GM12878 (cell line): ENCODE data around the gene FAM241A. TPM values are rescaled to one million over a fixed set of nuclear protein-coding genes. Genes with fewer than 3 reads are reported as not detected.

ENCODE experiments used
- CBFB ChIP-seq: IDR thresholded peaks from 2 replicates; pipeline ENCODE4 v1.6.1; 2016; ENCODE audit warnings: antibody characterized with exemption, low read depth
- LARP7 ChIP-seq: fragments of 450-650 bp; IDR thresholded peaks from 2 replicates; pipeline ENCODE4 v1.6.1; 2017; ENCODE audit warnings: mild to moderate bottlenecking
- MXI1 ChIP-seq: fragments of 150-350 bp; IDR thresholded peaks from 2 replicates; pipeline ENCODE4 v1.6.1; 2011; ENCODE audit warnings: low read depth, mild to moderate bottlenecking, inconsistent platforms, low read length, improper control_type of control experiment
- NR2C1 ChIP-seq: fragments of 450-650 bp; IDR thresholded peaks from 2 replicates; pipeline ENCODE4 v1.6.1; 2017; ENCODE audit warnings: antibody characterized with exemption, mild to moderate bottlenecking, moderate library complexity
- RAD21 ChIP-seq: IDR thresholded peaks from 2 replicates; pipeline ENCODE4 v1.6.1; 2011; ENCODE audit warnings: mild to moderate bottlenecking, low read depth, low read length, moderate library complexity; ENCODE audit not compliant: insufficient read depth
- RAD51 ChIP-seq: fragments of 450-650 bp; IDR thresholded peaks from 2 replicates; pipeline ENCODE4 v1.6.1; 2016; ENCODE audit warnings: moderate library complexity, mild to moderate bottlenecking, inconsistent platforms
- ZSCAN29 ChIP-seq: fragments of 450-650 bp; IDR thresholded peaks from 2 replicates; pipeline ENCODE4 v1.6.1; 2017; ENCODE audit warnings: mild to moderate bottlenecking, moderate library complexity
- polyA plus RNA-seq, 11 experiments: library from polyadenylated mRNA; depleted of rRNA in 4 of 11; unstranded in 6 of 11; stranded (reverse) in 5 of 11; fragments of >200 nt; fragmentation: Nextera tagmentation in 4 of 11; fragmentation: Illumina TruSeq in 1 of 11; extraction: Ambion mirVana in 4 of 11; extraction: Trizol in 1 of 11; gene quantifications; 1 replicate in 1 of 11; 2 replicates in 10 of 11; pipeline versions ENCODE4 v1.2.1 to v1.2.3, GENCODE V29; 2011 to 2016; ENCODE audit warnings: inconsistent platforms in 2 of 11, missing spikeins in 2 of 11, low read depth in 1 of 11
- total RNA-seq, 4 experiments: library from RNA; depleted of rRNA in 3 of 4; stranded (reverse); fragments of >200 nt in 3 of 4; fragmentation: Illumina TruSeq in 1 of 4; extraction: Trizol in 1 of 4; gene quantifications; 2 replicates each; pipeline versions ENCODE4 v1.2.1 to v1.2.3, GENCODE V29; 2013 to 2021
- TF ChIP-seq, protein P1 (sequence below): fragments of 450-650 bp; IDR thresholded peaks from 2 replicates; pipeline ENCODE4 v1.6.1; 2018; ENCODE audit warnings: mild to moderate bottlenecking, low read depth, moderate library complexity; ENCODE audit not compliant: partially characterized antibody
- TF ChIP-seq, protein P2 (sequence below): fragments of 450-650 bp; formaldehyde crosslinking; IDR thresholded peaks from 2 replicates; pipeline ENCODE4 v1.4.0; 2020; ENCODE audit warnings: mild to moderate bottlenecking, moderate library complexity
- TF ChIP-seq, protein P3 (sequence below): IDR thresholded peaks from 2 replicates; pipeline ENCODE4 v1.6.1; 2012; ENCODE audit warnings: low read depth, low read length, improper control_type of control experiment
- TF ChIP-seq, protein P4 (sequence below): IDR thresholded peaks from 2 replicates; pipeline ENCODE4 v1.6.1; 2011; ENCODE audit warnings: low read depth, low read length, improper control_type of control experiment, borderline replicate concordance
- TF ChIP-seq, protein P5 (sequence below): fragments of 450-650 bp; IDR thresholded peaks from 2 replicates; pipeline ENCODE4 v1.6.1; 2016; ENCODE audit warnings: mild to moderate bottlenecking, moderate library complexity, borderline replicate concordance
- TF ChIP-seq, protein P6 (sequence below): fragments of 450-650 bp; IDR thresholded peaks from 2 replicates; pipeline ENCODE4 v1.6.1; 2017; ENCODE audit warnings: low read depth, mild to moderate bottlenecking, moderate library complexity

FAM241A gene
- total and polyA plus RNA-seq, 10 of the 15 experiments (the other 5 are each of a cell fraction or from before 2014, with no cell fraction given) = 0.20 to 7.5 (median 2.4) TPM

DNA sequence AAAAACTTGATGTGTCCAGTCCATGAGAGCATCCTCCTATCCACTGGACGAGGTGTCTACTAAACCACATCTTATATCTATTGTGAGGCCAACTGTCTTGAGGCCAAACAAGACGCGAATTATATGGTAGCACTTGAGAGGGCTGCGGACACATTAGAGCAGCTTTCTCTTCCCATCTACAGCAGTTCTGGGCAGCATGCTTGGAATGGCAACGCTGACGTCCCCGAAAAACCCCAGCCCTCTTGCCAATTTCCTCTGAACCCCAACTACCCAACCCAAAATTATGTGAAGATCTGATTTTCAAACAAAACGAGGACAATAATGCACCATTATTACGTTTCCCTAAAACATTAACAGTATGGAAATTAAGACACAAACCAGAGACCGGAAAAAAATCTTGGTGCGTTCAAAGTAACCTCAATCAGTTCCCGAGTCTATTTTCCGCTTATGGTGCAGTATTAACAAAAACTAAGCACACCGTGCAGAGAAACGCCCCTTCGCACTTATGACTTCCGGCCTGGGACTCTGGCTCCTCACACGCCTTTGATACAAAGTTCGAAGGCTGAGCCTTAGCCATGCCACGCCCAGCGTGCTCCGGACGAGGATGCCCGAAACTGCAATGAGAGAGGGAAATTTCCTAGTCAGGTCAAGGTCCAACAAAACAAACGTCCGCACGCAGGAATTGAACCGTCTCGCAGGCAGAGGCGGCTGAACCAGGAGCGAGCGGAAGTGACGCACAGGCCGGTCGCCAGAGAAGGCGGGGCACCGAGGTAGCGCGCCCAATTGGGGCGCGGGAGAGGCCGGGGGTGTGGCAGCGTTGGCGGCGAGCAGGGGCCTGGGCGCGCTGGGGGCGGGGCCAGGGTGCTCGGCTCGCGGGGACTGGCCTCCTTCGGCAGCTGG lies 85.9 kb downstream of the FAM241A start (continued):
- TF ChIP-seq NR2C1 (peak; percentile 85), MXI1 (peak; percentile 70; the same call in 1 of the 2 replicates), RAD51 (no peak), RAD21 (no peak), CBFB (no peak), ZSCAN29 (no peak), LARP7 (no peak)
- TF ChIP-seq, protein P1, sequence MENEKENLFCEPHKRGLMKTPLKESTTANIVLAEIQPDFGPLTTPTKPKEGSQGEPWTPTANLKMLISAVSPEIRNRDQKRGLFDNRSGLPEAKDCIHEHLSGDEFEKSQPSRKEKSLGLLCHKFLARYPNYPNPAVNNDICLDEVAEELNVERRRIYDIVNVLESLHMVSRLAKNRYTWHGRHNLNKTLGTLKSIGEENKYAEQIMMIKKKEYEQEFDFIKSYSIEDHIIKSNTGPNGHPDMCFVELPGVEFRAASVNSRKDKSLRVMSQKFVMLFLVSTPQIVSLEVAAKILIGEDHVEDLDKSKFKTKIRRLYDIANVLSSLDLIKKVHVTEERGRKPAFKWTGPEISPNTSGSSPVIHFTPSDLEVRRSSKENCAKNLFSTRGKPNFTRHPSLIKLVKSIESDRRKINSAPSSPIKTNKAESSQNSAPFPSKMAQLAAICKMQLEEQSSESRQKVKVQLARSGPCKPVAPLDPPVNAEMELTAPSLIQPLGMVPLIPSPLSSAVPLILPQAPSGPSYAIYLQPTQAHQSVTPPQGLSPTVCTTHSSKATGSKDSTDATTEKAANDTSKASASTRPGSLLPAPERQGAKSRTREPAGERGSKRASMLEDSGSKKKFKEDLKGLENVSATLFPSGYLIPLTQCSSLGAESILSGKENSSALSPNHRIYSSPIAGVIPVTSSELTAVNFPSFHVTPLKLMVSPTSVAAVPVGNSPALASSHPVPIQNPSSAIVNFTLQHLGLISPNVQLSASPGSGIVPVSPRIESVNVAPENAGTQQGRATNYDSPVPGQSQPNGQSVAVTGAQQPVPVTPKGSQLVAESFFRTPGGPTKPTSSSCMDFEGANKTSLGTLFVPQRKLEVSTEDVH = peak; percentile 67
- TF ChIP-seq, protein P2, sequence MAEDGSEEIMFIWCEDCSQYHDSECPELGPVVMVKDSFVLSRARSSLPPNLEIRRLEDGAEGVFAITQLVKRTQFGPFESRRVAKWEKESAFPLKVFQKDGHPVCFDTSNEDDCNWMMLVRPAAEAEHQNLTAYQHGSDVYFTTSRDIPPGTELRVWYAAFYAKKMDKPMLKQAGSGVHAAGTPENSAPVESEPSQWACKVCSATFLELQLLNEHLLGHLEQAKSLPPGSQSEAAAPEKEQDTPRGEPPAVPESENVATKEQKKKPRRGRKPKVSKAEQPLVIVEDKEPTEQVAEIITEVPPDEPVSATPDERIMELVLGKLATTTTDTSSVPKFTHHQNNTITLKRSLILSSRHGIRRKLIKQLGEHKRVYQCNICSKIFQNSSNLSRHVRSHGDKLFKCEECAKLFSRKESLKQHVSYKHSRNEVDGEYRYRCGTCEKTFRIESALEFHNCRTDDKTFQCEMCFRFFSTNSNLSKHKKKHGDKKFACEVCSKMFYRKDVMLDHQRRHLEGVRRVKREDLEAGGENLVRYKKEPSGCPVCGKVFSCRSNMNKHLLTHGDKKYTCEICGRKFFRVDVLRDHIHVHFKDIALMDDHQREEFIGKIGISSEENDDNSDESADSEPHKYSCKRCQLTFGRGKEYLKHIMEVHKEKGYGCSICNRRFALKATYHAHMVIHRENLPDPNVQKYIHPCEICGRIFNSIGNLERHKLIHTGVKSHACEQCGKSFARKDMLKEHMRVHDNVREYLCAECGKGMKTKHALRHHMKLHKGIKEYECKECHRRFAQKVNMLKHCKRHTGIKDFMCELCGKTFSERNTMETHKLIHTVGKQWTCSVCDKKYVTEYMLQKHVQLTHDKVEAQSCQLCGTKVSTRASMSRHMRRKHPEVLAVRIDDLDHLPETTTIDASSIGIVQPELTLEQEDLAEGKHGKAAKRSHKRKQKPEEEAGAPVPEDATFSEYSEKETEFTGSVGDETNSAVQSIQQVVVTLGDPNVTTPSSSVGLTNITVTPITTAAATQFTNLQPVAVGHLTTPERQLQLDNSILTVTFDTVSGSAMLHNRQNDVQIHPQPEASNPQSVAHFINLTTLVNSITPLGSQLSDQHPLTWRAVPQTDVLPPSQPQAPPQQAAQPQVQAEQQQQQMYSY (CRISPR knock-in tag) = no peak
- TF ChIP-seq, protein P3, sequence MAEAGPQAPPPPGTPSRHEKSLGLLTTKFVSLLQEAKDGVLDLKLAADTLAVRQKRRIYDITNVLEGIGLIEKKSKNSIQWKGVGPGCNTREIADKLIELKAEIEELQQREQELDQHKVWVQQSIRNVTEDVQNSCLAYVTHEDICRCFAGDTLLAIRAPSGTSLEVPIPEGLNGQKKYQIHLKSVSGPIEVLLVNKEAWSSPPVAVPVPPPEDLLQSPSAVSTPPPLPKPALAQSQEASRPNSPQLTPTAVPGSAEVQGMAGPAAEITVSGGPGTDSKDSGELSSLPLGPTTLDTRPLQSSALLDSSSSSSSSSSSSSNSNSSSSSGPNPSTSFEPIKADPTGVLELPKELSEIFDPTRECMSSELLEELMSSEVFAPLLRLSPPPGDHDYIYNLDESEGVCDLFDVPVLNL = no peak
- TF ChIP-seq, protein P4, sequence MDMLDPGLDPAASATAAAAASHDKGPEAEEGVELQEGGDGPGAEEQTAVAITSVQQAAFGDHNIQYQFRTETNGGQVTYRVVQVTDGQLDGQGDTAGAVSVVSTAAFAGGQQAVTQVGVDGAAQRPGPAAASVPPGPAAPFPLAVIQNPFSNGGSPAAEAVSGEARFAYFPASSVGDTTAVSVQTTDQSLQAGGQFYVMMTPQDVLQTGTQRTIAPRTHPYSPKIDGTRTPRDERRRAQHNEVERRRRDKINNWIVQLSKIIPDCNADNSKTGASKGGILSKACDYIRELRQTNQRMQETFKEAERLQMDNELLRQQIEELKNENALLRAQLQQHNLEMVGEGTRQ = no peak
- TF ChIP-seq, protein P5, sequence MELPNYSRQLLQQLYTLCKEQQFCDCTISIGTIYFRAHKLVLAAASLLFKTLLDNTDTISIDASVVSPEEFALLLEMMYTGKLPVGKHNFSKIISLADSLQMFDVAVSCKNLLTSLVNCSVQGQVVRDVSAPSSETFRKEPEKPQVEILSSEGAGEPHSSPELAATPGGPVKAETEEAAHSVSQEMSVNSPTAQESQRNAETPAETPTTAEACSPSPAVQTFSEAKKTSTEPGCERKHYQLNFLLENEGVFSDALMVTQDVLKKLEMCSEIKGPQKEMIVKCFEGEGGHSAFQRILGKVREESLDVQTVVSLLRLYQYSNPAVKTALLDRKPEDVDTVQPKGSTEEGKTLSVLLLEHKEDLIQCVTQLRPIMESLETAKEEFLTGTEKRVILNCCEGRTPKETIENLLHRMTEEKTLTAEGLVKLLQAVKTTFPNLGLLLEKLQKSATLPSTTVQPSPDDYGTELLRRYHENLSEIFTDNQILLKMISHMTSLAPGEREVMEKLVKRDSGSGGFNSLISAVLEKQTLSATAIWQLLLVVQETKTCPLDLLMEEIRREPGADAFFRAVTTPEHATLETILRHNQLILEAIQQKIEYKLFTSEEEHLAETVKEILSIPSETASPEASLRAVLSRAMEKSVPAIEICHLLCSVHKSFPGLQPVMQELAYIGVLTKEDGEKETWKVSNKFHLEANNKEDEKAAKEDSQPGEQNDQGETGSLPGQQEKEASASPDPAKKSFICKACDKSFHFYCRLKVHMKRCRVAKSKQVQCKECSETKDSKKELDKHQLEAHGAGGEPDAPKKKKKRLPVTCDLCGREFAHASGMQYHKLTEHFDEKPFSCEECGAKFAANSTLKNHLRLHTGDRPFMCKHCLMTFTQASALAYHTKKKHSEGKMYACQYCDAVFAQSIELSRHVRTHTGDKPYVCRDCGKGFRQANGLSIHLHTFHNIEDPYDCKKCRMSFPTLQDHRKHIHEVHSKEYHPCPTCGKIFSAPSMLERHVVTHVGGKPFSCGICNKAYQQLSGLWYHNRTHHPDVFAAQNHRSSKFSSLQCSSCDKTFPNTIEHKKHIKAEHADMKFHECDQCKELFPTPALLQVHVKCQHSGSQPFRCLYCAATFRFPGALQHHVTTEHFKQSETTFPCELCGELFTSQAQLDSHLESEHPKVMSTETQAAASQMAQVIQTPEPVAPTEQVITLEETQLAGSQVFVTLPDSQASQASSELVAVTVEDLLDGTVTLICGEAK = peak; percentile 92
- TF ChIP-seq, protein P6, sequence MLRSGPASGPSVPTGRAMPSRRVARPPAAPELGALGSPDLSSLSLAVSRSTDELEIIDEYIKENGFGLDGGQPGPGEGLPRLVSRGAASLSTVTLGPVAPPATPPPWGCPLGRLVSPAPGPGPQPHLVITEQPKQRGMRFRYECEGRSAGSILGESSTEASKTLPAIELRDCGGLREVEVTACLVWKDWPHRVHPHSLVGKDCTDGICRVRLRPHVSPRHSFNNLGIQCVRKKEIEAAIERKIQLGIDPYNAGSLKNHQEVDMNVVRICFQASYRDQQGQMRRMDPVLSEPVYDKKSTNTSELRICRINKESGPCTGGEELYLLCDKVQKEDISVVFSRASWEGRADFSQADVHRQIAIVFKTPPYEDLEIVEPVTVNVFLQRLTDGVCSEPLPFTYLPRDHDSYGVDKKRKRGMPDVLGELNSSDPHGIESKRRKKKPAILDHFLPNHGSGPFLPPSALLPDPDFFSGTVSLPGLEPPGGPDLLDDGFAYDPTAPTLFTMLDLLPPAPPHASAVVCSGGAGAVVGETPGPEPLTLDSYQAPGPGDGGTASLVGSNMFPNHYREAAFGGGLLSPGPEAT = peak; percentile 57; the same call in 1 of the 2 replicates
